Measurements from ENCODE around the gene B3GALNT1. TPM values are rescaled to one million over a fixed set of nuclear protein-coding genes. Genes with fewer than 3 reads are reported as not detected.

B3GALNT1 gene
- 2.4 and 2.6 TPM in 2 replicates for total RNA-seq

- peak within 1 kb of the TSS; percentile 77 for H3K27ac Mint-ChIP-seq
- H3K9me3 Mint-ChIP-seq: no peaks in the 10 kb centered on the region
- H3K4me3 Mint-ChIP-seq: peak within 1 kb of the TSS; percentile 76
- H3K36me3 Mint-ChIP-seq (ENCODE audit: low read depth): no peaks in the 10 kb centered on the region
- peaks cover 24% of the 10 kb centered on the region for H3K4me1 Mint-ChIP-seq (ENCODE audit: low read depth)
- H3K27me3 Mint-ChIP-seq (ENCODE audit: insufficient read depth): peaks cover 19% of the 10 kb centered on the region
- intact Hi-C loops (cut with micrococcal nuclease): loop anchor here (5.0 kb wide), 1 partner anchor 117 kb away; the partner anchor contains the start of gene NMD3
- peak; percentile 5 for DNase-seq (ENCODE audit: low spot score)
Measured at GRCh38 chr3:161104561-161105551, at the start of gene B3GALNT1. TSS of gene B3GALNT1 (minus strand) at chr3:161105349. CDS start at chr3:161086754, 18,595 bp downstream.

DNA sequence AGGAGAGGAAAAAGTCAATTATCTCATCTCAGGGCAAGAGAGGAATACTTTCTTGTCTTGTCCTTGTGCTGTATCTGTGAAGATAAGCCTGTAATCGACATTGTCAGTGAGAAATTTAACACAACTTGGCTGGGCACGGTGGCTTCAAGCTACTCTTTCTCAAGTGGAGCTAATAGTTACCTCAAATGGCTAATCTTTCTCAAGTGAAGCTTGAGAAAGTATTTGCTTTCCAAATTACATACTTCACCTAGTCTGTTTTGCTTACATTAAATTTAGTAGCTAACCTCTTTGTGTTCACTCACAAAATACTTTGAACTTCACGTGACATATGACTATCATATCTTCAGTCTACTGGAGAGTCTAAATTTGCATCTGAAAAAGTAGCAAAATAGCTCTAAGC, 48.3 kb upstream of the B3GALNT1 start:
- H3K27ac Mint-ChIP-seq: no peak overlapping the region

DNA sequence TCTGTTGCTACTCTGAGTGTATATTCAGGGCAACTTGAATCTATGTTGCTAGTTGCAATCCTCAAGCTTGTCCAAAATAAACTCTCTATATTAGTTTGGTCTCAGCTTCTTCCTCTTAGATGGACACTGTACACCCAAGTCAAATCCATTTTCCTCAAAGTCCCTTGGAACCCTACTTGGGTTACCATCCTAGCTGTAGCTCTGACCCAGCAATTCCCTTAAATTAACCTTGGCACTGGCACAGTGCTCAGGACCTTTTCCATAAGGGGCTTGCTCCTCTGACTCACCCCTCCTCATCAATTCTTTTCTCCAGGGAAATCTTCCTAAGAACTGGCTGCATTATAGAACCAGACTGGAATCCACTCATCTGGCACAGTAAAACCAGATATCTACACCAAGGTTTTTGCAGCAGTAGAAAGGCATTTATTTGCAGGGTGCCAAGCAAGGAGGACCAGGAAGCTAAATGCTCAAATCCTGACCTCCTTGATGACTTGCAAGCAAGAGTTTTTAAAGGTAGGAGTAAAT, 44.9 kb upstream of the B3GALNT1 start:
- no peak overlapping the region for H3K4me3 Mint-ChIP-seq
- H3K36me3 Mint-ChIP-seq (ENCODE audit: low read depth): no peaks in the 10 kb centered on the region
- DNase-seq (ENCODE audit: low spot score): no peak
- H3K27ac Mint-ChIP-seq: no peak overlapping the region
- intact Hi-C loops (cut with micrococcal nuclease): no loop called here
- no peaks in the 10 kb centered on the region for H3K4me1 Mint-ChIP-seq (ENCODE audit: low read depth)
- no peaks in the 10 kb centered on the region for H3K9me3 Mint-ChIP-seq
- H3K27me3 Mint-ChIP-seq (ENCODE audit: insufficient read depth): peaks cover 9% of the 10 kb centered on the region

More for the DNA sequence above, 48.3 kb upstream of the B3GALNT1 start:
- Mint-ChIP-seq H3K36me3 (ENCODE audit: low read depth) (no peaks in the 10 kb centered on the region), H3K4me3 (no peak overlapping the region), H3K4me1 (ENCODE audit: low read depth) (no peaks in the 10 kb centered on the region), H3K9me3 (no peaks in the 10 kb centered on the region), H3K27me3 (ENCODE audit: insufficient read depth) (peaks cover 12% of the 10 kb centered on the region)
- intact Hi-C loops (cut with micrococcal nuclease): no loop called here
- DNase-seq (ENCODE audit: low spot score): no peak

GRCh38 chr3:161149529-161149928, 44.4 kb upstream of the B3GALNT1 start:
- intact Hi-C loops (cut with micrococcal nuclease): no loop called here
- no peaks in the 10 kb centered on the region for H3K36me3 Mint-ChIP-seq (ENCODE audit: low read depth)
- H3K4me3 Mint-ChIP-seq: no peak overlapping the region
- peaks cover 6% of the 10 kb centered on the region for H3K27me3 Mint-ChIP-seq (ENCODE audit: insufficient read depth)
- no peak for DNase-seq (ENCODE audit: low spot score)
- H3K9me3 Mint-ChIP-seq: no peaks in the 10 kb centered on the region
- no peak overlapping the region for H3K27ac Mint-ChIP-seq
- no peaks in the 10 kb centered on the region for H3K4me1 Mint-ChIP-seq (ENCODE audit: low read depth)

GRCh38 chr3:161148832-161149475, 43.8 kb upstream of the B3GALNT1 start:
- H3K36me3 Mint-ChIP-seq (ENCODE audit: low read depth): no peaks in the 10 kb centered on the region
- H3K27ac Mint-ChIP-seq: no peak overlapping the region
- H3K4me1 Mint-ChIP-seq (ENCODE audit: low read depth): no peaks in the 10 kb centered on the region
- H3K4me3 Mint-ChIP-seq: no peak overlapping the region
- intact Hi-C loops (cut with micrococcal nuclease): no loop called here
- no peaks in the 10 kb centered on the region for H3K9me3 Mint-ChIP-seq
- peaks cover 4% of the 10 kb centered on the region for H3K27me3 Mint-ChIP-seq (ENCODE audit: insufficient read depth)
- no peak for DNase-seq (ENCODE audit: low spot score)

DNA sequence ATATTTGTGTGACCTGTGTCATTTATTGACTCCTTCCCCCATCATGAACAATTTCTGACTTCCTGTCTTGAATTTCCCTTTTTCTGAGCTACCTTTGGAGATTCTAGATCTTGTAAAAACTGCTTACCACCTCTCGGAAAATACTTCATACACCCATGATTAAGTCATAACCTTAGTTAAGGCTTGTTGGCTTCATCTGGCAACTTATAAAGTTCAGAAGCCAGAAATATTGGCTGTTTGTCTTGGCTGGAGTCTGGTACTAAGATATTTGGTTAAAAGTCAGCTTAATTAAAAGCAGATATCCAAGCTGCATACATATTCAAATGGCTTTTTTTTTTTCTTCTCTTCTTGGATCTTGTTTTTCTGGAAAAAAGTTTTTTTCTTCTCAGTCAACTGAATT, 37.3 kb upstream of the B3GALNT1 start:
- intact Hi-C loops (cut with micrococcal nuclease): no loop called here
- no peak for DNase-seq (ENCODE audit: low spot score)
- Mint-ChIP-seq H3K27me3 (ENCODE audit: insufficient read depth) (no peaks in the 10 kb centered on the region), H3K27ac (no peak overlapping the region), H3K9me3 (no peaks in the 10 kb centered on the region), H3K4me1 (ENCODE audit: low read depth) (no peaks in the 10 kb centered on the region), H3K36me3 (ENCODE audit: low read depth) (no peaks in the 10 kb centered on the region), H3K4me3 (no peak overlapping the region)

DNA sequence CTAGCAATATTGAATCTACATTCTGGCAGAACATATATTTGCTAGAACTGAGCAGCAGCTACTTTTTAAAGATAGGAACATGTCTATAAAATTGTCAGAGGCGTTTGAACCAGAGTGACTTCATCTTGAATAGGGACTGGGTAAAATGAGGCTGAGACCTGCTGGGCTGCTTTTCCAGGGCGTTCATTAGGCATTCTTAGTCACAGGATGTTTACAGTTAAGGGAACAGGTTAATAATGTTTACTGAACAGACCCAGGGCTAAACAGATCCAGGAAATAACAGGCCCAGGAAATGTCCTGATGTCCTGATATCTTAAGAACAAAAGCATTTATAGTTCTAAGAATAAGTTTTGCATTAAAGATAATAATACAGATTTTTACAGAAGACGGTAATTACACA, 34.5 kb upstream of the B3GALNT1 start:
- DNase-seq (ENCODE audit: low spot score): no peak
- no peaks in the 10 kb centered on the region for H3K27me3 Mint-ChIP-seq (ENCODE audit: insufficient read depth)
- H3K4me3 Mint-ChIP-seq: no peak overlapping the region
- no peaks in the 10 kb centered on the region for H3K36me3 Mint-ChIP-seq (ENCODE audit: low read depth)
- H3K9me3 Mint-ChIP-seq: no peaks in the 10 kb centered on the region
- no peak overlapping the region for H3K27ac Mint-ChIP-seq
- H3K4me1 Mint-ChIP-seq (ENCODE audit: low read depth): no peaks in the 10 kb centered on the region
- intact Hi-C loops (cut with micrococcal nuclease): no loop called here

GRCh38 chr3:161137260-161137659, 32.1 kb upstream of the B3GALNT1 start:
- no peak for DNase-seq (ENCODE audit: low spot score)
- Mint-ChIP-seq H3K36me3 (ENCODE audit: low read depth) (no peaks in the 10 kb centered on the region), H3K9me3 (no peaks in the 10 kb centered on the region), H3K4me3 (no peak overlapping the region), H3K27ac (no peak overlapping the region), H3K27me3 (ENCODE audit: insufficient read depth) (no peaks in the 10 kb centered on the region), H3K4me1 (ENCODE audit: low read depth) (no peaks in the 10 kb centered on the region)
- intact Hi-C loops (cut with micrococcal nuclease): no loop called here

- no peaks in the 10 kb centered on the region for H3K4me1 Mint-ChIP-seq (ENCODE audit: low read depth)
- H3K4me3 Mint-ChIP-seq: no peak overlapping the region
- H3K27ac Mint-ChIP-seq: no peak overlapping the region
- DNase-seq (ENCODE audit: low spot score): no peak
- H3K9me3 Mint-ChIP-seq: no peaks in the 10 kb centered on the region
- H3K27me3 Mint-ChIP-seq (ENCODE audit: insufficient read depth): no peaks in the 10 kb centered on the region
- H3K36me3 Mint-ChIP-seq (ENCODE audit: low read depth): no peaks in the 10 kb centered on the region
- intact Hi-C loops (cut with micrococcal nuclease): no loop called here
Measured at GRCh38 chr3:161132391-161132790, 27.2 kb upstream of the B3GALNT1 start.

- Mint-ChIP-seq H3K36me3 (ENCODE audit: low read depth) (no peaks in the 10 kb centered on the region), H3K4me1 (ENCODE audit: low read depth) (no peaks in the 10 kb centered on the region), H3K27me3 (ENCODE audit: insufficient read depth) (no peaks in the 10 kb centered on the region), H3K27ac (no peak overlapping the region), H3K9me3 (peaks cover 26% of the 10 kb centered on the region), H3K4me3 (no peak overlapping the region)
- no peak for DNase-seq (ENCODE audit: low spot score)
- intact Hi-C loops (cut with micrococcal nuclease): no loop called here
Measured at GRCh38 chr3:161126495-161126894, 21.3 kb upstream of the B3GALNT1 start.

DNA sequence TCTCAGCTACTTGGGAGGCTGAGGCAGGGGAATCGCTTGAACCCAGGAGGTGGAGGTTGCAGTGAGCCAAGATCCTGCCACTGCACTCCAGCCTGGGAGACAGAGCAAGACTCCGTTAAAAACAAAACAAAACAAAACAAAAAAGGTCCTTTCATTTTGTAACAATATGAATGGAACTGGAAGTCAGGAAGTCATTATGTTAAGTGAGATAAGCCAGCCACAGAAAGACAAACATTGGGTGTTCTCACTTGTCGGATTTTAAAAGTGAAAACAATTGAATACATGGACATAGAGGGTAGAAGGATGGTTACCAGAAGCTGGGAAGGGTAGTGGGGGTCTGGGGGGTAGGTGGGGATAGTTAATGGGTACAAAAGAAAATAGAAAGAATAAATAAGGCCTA, 12.5 kb upstream of the B3GALNT1 start:
- intact Hi-C loops (cut with micrococcal nuclease): no loop called here
- no peak for DNase-seq (ENCODE audit: low spot score)
- Mint-ChIP-seq H3K36me3 (ENCODE audit: low read depth) (peaks cover 2% of the 10 kb centered on the region), H3K27me3 (ENCODE audit: insufficient read depth) (peaks cover 5% of the 10 kb centered on the region), H3K9me3 (peaks cover 36% of the 10 kb centered on the region), H3K4me1 (ENCODE audit: low read depth) (no peaks in the 10 kb centered on the region), H3K4me3 (no peak overlapping the region), H3K27ac (no peak overlapping the region)

GRCh38 chr3:161108840-161109239, 3.7 kb upstream of the B3GALNT1 start:
- no peak for DNase-seq (ENCODE audit: low spot score)
- Mint-ChIP-seq H3K27me3 (ENCODE audit: insufficient read depth) (peaks cover 26% of the 10 kb centered on the region), H3K27ac (no peak overlapping the region), H3K36me3 (ENCODE audit: low read depth) (no peaks in the 10 kb centered on the region), H3K4me1 (ENCODE audit: low read depth) (peaks cover 24% of the 10 kb centered on the region), H3K4me3 (no peak overlapping the region), H3K9me3 (no peaks in the 10 kb centered on the region)
- intact Hi-C loops (cut with micrococcal nuclease): loop anchor here (5.0 kb wide), 1 partner anchor 113 kb away; the partner anchor contains the start of gene NMD3

DNA sequence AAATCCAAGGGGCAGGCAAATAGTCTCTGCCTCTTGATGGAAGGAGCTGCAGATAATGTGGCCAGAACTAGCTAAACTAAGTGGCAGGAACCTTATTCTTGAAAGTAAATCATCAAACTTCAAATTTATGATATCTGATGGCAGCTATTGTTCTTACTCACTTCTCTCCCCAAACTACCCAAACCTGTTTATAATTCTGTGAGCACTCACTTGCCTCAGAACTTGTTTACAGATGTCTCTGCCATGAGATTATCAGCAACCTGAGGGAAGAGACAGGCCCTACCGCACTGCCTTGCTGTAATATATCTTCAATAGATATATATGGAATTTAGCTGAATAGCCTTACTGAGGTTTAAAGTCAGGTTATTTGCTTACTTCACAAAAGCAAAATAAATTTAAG, 2.2 kb upstream of the B3GALNT1 start:
- H3K27ac Mint-ChIP-seq: no peak overlapping the region
- intact Hi-C loops (cut with micrococcal nuclease): loop anchor here (5.0 kb wide), 1 partner anchor 115 kb away; the partner anchor contains the start of gene NMD3
- H3K9me3 Mint-ChIP-seq: no peaks in the 10 kb centered on the region
- H3K4me1 Mint-ChIP-seq (ENCODE audit: low read depth): peaks cover 24% of the 10 kb centered on the region
- no peak overlapping the region for H3K4me3 Mint-ChIP-seq
- no peaks in the 10 kb centered on the region for H3K36me3 Mint-ChIP-seq (ENCODE audit: low read depth)
- DNase-seq (ENCODE audit: low spot score): no peak
- peaks cover 29% of the 10 kb centered on the region for H3K27me3 Mint-ChIP-seq (ENCODE audit: insufficient read depth)
